HFFc6 (cell line): ENCODE measurements around the gene RASA4B. TPM values are rescaled to one million over a fixed set of nuclear protein-coding genes. Genes with fewer than 3 reads are reported as not detected.
A peak's percentile ranks its signal among the peaks of the same experiment; 100 is the strongest.
"Not testable (repeated sequence)": the region's sequence is repeated elsewhere in the genome, so short reads cannot be mapped to it uniquely, and the experiment has no call there.

Experiments used
- DNase-seq: peaks from one replicate; pipeline ENCODE4 v3.0.0-alpha.2; 2018
- H3K27ac Mint-ChIP-seq: 2 replicates; pipeline ENCODE4 v1.8.0; 2020; ENCODE audit warnings: mild to moderate bottlenecking, mixed read lengths
- H3K27me3 Mint-ChIP-seq: 2 replicates; pipeline ENCODE4 v1.8.0; 2021; ENCODE audit warnings: mild to moderate bottlenecking, moderate library complexity, mixed read lengths; ENCODE audit not compliant: insufficient read depth
- H3K36me3 Mint-ChIP-seq: 2 replicates; pipeline ENCODE4 v1.8.0; 2021; ENCODE audit warnings: low read depth, mixed read lengths
- H3K4me1 Mint-ChIP-seq: 2 replicates; pipeline ENCODE4 v1.8.0; 2020; ENCODE audit warnings: low read depth, mixed read lengths
- H3K4me3 Mint-ChIP-seq: 2 replicates; pipeline ENCODE4 v1.8.0; 2020; ENCODE audit warnings: mild to moderate bottlenecking, moderate library complexity, mixed read lengths
- H3K9me3 Mint-ChIP-seq: 2 replicates; pipeline ENCODE4 v1.8.0; 2020; ENCODE audit warnings: mild to moderate bottlenecking, mixed read lengths
- long read RNA-seq: library from polyadenylated mRNA; unstranded; transcript quantifications from one replicate; pipeline ENCODE4 v2.0.0, GENCODE V29; 2019
- total RNA-seq, 6 experiments: library from RNA; stranded (reverse); fragmentation: NEBNext Ultra II Directional; extraction: Animal tissue kit (Norgen Biotek cat#: 25700); gene quantifications; 2 replicates in 1 of 6; 3 replicates in 5 of 6; pipeline ENCODE4 v1.2.3, GENCODE V29; 2021

The RASA4B gene
- 10 to 100 TPM; 16.4 to 26.2 (median 20.2) TPM for total RNA-seq
- long read RNA-seq, partial matches to known transcripts, result 1 of 4 reads
- long read RNA-seq, other reads (novel, unspliced or antisense), result 3 of 4 reads

DNA sequence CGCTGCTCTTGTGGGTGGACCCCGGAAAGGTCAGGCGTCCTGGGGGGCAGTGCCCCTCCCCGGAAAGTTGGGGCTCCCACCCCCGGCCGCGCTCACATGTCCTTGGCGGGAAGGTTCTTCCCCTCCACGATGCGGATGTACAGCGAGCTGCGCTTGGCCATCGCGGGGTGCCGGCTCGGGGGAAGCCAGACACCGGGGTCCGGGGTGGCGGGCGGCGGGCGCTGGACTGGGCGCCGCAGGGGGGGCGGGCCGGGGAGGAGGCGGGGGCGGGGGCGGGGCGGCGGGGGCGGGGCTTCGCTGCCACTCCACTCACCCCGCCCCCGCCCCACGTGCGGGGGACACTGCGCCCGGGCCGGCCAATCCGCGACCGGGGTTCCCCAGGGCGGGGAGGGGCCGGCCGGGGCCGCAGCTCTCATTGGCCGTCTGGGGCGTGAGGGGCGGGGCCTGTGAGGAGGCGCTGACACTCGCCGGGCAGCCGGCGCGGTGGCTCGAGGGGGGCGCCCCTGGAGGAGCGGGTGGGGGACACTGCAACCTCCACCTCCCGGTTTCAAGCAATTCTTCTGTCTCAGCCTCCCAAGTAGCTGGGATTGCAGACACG is at the start of gene RASA4B:
RASA4B (minus strand) TSS at position 228 of the 598 bp plus-strand sequence; CDS start at position 161, 67 bp downstream.
- not testable (repeated sequence) for DNase-seq, H3K4me3 Mint-ChIP-seq, H3K4me1 Mint-ChIP-seq, H3K27me3 Mint-ChIP-seq, H3K27ac Mint-ChIP-seq, H3K9me3 Mint-ChIP-seq, H3K36me3 Mint-ChIP-seq

DNA sequence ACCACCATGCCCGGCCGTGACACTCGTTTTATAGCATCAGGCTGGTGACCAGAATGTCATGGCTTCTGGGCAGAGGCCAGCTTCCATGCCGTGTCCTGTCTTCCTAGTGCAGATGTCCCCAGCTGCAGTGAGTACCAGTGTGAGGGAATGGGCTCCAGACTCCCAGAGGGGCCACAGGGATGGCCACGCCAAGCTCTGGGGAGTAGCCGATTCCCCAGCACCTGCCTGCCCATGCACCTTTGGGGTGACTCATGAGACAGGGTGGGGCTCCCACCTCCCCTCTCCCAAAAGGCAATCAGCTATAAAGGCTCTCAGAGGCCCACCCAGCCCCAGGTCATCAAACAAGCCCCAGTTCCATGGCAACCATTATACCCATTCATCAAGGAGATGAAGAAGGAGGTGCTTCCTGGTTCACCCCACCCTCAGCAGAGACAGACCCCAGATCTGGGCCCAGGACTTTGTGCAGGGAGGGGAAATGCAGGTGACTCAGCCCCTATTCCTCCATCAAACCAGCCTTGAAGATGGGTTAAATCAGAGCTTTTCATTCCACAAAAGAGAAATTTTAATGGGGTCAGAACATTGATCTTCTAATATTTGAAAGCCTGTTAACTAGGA is 33.3 kb upstream of the RASA4B start, which contains the start of gene SPDYE2:
SPDYE2 (plus strand) TSS at position 419 of the 615 bp plus-strand sequence. CDS start 2,030 bp downstream, outside the sequence.
- not testable (repeated sequence) for H3K4me1 Mint-ChIP-seq, H3K36me3 Mint-ChIP-seq, H3K9me3 Mint-ChIP-seq, DNase-seq, H3K27ac Mint-ChIP-seq, H3K4me3 Mint-ChIP-seq, H3K27me3 Mint-ChIP-seq

DNA sequence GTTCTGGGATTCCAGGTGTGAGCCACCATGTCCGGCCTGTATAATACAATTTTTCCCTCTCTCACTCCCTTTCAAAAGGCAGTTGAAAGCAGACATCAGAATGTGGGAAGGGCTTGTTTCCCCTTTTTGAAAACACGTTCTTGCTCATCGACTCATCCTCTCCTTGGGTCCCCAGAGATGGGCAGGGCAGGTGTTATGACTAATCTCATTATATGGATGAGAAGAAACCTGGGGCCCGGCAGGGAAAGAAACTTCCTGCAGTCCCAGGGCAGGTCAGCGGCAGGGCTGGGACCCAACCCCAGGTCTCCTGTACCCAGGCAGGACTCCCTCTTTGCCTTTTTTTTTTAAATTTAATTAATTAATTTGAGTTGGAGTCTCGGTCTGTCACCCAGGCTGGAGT is 28.8 kb upstream of the RASA4B start:
- not testable (repeated sequence) for H3K9me3 Mint-ChIP-seq, H3K27me3 Mint-ChIP-seq, H3K36me3 Mint-ChIP-seq, H3K4me3 Mint-ChIP-seq, H3K4me1 Mint-ChIP-seq, H3K27ac Mint-ChIP-seq
- peak; percentile 60 for DNase-seq

DNA sequence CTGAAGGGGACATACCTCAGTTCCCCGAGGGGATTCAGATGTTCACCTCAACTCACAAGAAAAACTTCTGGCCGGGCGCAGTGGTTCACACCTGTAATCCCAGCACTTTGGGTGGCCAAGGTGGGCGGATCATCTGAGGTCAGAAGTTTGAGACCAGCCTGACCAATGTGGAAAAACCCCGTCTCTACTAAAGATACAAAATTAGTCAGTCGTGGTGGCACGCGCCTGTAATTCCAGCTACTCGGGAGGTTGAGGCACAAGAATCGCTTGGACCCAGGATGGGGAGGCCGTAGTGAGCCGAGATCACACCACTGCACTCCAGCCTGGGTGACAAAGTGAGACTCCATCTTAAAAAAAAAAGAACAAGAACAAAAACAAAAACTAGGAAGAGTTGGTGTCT is 27.7 kb upstream of the RASA4B start:
- H3K36me3 Mint-ChIP-seq, result not testable (repeated sequence)

DNA sequence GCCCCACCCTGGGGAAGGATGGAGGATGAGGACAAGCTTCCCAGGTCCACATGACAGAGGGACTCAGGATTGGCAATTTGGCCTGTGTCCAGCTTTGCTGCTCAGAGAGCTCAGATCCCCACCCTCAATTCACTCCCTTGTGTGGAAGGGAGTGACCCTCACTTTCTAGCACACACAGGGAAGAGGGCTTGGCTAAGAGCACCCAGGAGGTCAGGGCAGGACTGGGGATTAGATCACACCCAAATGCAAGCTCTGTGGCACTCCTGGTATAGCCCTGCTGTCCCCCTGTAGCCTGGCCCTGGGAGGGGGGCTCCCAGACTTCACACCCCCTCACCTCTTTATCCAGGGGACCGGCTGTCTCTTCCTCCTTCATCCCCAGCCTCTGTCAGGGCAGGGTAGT is 26.8 kb upstream of the RASA4B start:
- not testable (repeated sequence) for H3K27ac Mint-ChIP-seq, H3K9me3 Mint-ChIP-seq, H3K4me1 Mint-ChIP-seq, DNase-seq, H3K4me3 Mint-ChIP-seq, H3K27me3 Mint-ChIP-seq, H3K36me3 Mint-ChIP-seq

More for the DNA sequence above, 27.7 kb upstream of the RASA4B start:
- H3K9me3 Mint-ChIP-seq, H3K4me1 Mint-ChIP-seq, H3K27ac Mint-ChIP-seq, DNase-seq, H3K4me3 Mint-ChIP-seq, H3K27me3 Mint-ChIP-seq: not testable (repeated sequence)

DNA sequence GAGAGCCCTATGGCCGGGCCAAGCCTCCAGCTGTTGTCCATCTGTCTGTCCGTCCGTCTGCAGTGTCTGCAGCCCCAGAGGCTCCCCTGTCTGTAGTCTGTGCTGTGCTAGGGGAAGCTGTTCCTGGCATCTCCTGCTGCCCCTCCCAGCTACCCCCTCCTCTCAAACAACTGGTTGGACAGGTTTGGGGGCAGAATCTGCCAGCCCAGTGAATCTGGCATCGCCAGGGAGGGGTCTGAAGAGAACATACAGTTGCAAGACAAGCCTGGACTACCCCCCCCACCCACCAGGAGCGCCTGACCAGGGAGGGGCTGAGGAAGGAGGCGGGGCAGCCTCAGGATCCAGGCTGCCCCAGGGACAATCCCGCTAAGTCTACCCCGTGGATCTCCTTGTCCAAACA is 26.0 kb upstream of the RASA4B start, which contains the start of gene UPK3BL2:
UPK3BL2 (minus strand) TSS at position 101 of the 400 bp plus-strand sequence; CDS start at position 41, 60 bp downstream.
- not testable (repeated sequence) for H3K9me3 Mint-ChIP-seq, H3K27me3 Mint-ChIP-seq

DNA sequence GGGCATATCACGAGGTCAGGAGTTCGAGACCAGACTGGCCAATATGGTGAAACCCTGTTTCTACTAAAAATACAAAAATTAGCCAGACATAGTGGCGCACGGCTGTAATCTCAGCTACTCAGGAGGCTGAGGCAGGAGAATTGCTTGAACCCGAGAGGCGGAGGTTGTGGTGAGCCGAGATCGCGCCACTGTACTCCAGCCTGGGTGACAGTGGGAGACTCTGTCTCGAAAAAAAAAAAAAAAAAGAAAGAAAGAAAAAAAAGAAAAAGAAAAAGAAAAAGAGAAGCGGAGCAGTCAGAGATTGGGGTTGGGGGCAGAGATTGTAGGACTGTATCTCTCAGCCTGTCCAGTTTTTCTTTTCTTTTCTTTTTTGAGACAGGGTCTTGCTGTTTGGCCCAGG is 25.2 kb upstream of the RASA4B start:
- not testable (repeated sequence) for H3K4me1 Mint-ChIP-seq, H3K27ac Mint-ChIP-seq, H3K27me3 Mint-ChIP-seq, H3K36me3 Mint-ChIP-seq, H3K9me3 Mint-ChIP-seq, H3K4me3 Mint-ChIP-seq, DNase-seq

More for the DNA sequence above, 26.0 kb upstream of the RASA4B start, which contains the start of gene UPK3BL2:
- H3K36me3 Mint-ChIP-seq, H3K4me3 Mint-ChIP-seq, DNase-seq, H3K27ac Mint-ChIP-seq, H3K4me1 Mint-ChIP-seq: not testable (repeated sequence)

DNA sequence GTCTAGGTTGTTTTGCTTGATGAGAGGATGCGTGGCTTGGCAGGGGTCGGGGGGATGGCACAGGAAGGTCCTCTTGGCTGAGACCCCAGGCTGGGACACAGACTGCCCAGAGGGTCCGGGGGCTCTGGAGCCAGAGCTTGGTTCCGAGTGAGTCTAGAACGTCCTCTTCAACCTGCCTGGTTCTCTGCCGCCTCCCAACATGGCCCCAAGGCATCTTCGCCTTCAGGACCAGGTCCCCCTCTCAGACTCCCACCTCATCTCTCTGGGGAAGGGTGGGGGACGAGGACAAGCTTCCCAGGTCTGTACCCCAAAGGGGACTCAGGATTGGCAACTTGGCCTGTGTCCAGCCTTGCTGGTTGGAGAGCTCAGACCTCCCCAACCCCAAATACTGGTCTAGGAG is 24.5 kb upstream of the RASA4B start:
- H3K27me3 Mint-ChIP-seq, H3K9me3 Mint-ChIP-seq: not testable (repeated sequence)

DNA sequence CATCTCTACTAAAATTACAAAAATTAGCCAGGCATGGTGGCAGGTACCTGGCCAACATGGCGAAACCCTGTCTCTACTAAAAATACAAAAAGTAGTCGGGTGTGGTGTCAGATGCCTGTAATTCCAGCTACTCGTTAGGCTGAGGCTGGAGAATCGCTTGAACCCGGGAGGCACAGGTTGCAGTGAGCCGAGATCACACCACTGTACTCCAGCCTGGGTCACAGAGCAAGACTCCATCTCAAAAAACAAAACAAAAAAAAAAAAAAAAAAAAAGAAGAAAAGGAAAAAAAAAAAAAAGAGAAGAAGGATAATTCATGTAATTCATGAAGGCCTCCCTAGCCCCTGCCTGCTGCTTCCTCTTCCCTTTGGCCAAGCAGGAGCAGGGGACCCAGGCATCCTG is 23.0 kb upstream of the RASA4B start:
- H3K9me3 Mint-ChIP-seq, H3K27ac Mint-ChIP-seq, H3K27me3 Mint-ChIP-seq, H3K4me3 Mint-ChIP-seq, DNase-seq, H3K36me3 Mint-ChIP-seq, H3K4me1 Mint-ChIP-seq: not testable (repeated sequence)

More for the DNA sequence above, 24.5 kb upstream of the RASA4B start:
- not testable (repeated sequence) for H3K27ac Mint-ChIP-seq, H3K4me1 Mint-ChIP-seq, H3K4me3 Mint-ChIP-seq, H3K36me3 Mint-ChIP-seq, DNase-seq

DNA sequence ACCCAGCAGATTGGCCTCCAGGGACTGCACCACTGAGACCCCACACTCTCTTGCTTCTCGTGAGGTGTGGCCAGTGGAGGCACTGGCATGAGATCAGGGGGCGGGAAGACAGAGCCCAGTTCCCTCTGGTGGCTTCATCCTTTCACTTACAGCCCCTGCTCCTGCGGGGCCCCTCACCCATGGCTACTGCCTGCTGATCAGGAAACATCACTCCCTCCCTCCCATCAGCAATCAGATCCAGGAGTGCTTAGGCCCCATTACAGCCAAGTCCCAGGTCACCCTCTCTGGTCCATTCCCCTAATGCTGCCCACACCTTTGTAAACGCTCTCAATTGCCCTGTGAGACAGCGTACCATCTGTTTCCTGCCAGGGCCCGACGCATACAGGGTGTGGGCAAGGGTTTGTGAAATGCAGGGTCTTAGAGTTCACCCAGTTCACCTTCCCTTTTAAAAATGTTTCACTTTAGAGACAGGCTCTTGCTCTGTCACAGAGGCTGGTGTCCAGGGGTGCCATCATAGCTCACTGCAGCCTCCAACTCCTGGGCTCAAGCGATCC is 17.6 kb upstream of the RASA4B start:
- not testable (repeated sequence) for H3K4me1 Mint-ChIP-seq, H3K4me3 Mint-ChIP-seq, H3K27ac Mint-ChIP-seq, H3K36me3 Mint-ChIP-seq, H3K27me3 Mint-ChIP-seq, H3K9me3 Mint-ChIP-seq, DNase-seq

DNA sequence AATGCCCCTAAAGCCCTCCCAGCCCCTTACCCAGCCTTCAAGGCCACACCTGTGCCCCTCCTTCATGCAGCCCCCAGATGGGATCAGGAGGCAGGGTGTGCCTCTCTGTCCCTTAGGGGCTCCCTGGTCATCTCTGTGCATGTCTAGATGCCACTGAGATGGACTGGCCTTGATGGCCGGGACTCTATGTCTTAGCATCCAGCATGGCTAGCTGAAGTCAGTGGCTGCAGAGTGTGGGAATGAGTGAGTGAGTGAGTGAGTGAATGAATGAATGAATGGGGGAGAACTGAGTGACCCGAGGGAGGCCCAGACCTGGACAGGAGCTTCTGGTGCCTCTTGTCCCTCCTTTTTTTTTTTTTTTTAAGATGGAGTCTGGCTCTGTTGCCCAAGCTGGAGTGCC is 14.6 kb upstream of the RASA4B start:
- H3K27ac Mint-ChIP-seq, H3K4me3 Mint-ChIP-seq, H3K27me3 Mint-ChIP-seq, DNase-seq, H3K4me1 Mint-ChIP-seq, H3K9me3 Mint-ChIP-seq, H3K36me3 Mint-ChIP-seq: not testable (repeated sequence)

DNA sequence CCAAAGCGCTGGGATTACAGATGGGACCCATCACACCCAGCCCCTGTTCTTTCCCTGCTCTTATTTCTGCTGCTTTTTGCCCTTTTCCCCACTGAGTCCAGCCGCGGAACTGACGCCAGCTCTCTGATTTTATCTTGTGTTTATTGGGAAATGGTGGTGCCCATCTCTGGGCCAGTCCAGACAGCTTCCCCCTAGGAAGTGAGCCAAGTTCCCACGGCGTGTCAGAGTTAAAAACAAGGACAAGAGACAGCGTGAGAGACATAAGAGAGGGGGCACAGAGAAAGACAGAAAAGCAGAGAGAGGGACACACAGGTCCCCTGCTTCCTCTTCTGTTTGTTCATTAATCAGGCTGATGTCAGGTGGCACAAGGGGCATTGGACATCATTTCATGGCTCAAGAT is 14.0 kb upstream of the RASA4B start:
- H3K36me3 Mint-ChIP-seq, H3K4me3 Mint-ChIP-seq, H3K9me3 Mint-ChIP-seq, H3K27me3 Mint-ChIP-seq, H3K27ac Mint-ChIP-seq, H3K4me1 Mint-ChIP-seq: not testable (repeated sequence)
- DNase-seq, result peak; percentile 3

DNA sequence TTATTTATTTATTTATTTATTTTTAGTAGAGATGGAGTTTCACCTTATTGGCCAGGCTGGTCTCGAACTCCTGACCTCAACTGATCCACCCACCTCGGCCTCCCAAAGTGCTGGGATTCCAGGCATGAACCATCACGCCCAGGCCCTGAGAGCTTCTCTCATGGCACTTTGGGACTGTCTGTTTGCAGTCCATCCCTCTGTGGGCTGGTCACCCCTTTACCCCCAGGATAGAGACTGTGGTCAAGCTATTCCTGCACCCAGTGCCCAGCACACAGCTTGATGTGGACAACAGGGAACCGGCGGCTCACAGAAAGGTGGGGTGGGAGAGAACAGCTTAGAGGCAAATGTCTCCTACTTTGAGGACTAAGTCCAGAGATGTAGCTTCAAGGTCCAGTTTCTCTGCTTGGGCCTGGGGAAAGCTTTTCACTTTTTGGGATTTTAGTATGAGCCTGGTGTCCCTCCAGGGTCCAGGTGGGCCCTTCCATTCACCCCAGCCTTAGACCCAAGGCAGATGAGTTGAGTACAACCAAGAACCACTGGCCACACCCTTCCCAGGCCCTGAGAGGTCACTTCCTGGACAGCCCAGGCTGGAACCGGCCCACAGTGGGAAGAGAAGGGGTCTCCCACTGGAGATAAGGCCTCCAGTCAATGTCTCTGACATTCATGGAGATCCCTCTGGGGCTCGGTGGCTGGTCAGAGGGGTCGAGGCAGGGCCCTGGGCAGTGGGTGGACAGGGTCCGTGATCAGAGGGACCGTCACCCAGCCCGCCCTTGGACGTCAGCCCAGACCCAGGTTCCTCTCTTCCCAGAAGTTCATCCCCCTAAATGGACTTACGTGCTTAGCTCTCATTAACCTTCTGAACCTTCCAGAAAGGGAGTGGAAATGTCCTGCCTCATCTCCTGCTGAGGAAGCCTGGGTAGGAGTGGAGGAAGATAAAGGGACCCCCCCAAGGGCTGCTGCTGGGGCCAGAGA is 10.5 kb upstream of the RASA4B start:
- not testable (repeated sequence) for H3K4me3 Mint-ChIP-seq, H3K27me3 Mint-ChIP-seq, H3K9me3 Mint-ChIP-seq, H3K36me3 Mint-ChIP-seq, H3K4me1 Mint-ChIP-seq, H3K27ac Mint-ChIP-seq, DNase-seq
